ENCODE results near the gene WDR18.

Gene WDR18

GRCh38 chr19:1026783-1027649 is 42.9 kb downstream of the WDR18 start:
- DNase-seq (ENCODE audit: low spot score in 2 of 2) (peak in 1 of 2 donors; percentile 73), ATAC-seq (peak; percentile 31)
- Mint-ChIP-seq H3K4me3 (peak overlapping the region; percentile 94), H3K36me3 (peaks cover 34% of the 10 kb centered on the region), H3K27ac (peak overlapping the region; percentile 80), H3K4me1 (peaks cover 34% of the 10 kb centered on the region), H3K9me3 (no peaks in the 10 kb centered on the region)

DNA sequence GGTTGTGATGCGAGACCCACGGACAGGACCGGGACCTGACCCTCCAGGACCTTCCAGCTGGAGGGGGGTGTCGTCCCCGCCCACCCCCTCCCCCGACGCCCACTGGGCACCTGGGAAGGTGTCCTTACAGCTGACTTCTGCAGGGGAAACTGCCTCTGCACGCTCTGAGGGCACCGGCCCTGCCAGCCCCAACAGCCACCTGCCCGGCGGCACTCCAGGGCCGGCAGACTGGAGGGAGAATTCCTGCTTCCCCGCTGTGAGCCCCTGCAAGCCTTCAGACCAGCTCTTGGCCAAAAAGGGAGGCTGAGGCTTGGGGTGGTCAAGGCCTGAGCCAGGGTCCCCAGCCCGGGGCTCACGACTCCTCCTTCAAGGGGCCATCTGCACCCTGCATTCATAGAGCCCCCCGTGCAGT is 43.5 kb downstream of the WDR18 start:
- peaks cover 39% of the 10 kb centered on the region for H3K4me1 Mint-ChIP-seq
- H3K4me3 Mint-ChIP-seq = peak overlapping the region; percentile 94
- H3K27ac Mint-ChIP-seq = peak overlapping the region; percentile 80
- H3K36me3 Mint-ChIP-seq = peaks cover 40% of the 10 kb centered on the region
- no peaks in the 10 kb centered on the region for H3K9me3 Mint-ChIP-seq
- no peak for DNase-seq (ENCODE audit: low spot score in 2 of 2)
- ATAC-seq = peak; percentile 31

DNA sequence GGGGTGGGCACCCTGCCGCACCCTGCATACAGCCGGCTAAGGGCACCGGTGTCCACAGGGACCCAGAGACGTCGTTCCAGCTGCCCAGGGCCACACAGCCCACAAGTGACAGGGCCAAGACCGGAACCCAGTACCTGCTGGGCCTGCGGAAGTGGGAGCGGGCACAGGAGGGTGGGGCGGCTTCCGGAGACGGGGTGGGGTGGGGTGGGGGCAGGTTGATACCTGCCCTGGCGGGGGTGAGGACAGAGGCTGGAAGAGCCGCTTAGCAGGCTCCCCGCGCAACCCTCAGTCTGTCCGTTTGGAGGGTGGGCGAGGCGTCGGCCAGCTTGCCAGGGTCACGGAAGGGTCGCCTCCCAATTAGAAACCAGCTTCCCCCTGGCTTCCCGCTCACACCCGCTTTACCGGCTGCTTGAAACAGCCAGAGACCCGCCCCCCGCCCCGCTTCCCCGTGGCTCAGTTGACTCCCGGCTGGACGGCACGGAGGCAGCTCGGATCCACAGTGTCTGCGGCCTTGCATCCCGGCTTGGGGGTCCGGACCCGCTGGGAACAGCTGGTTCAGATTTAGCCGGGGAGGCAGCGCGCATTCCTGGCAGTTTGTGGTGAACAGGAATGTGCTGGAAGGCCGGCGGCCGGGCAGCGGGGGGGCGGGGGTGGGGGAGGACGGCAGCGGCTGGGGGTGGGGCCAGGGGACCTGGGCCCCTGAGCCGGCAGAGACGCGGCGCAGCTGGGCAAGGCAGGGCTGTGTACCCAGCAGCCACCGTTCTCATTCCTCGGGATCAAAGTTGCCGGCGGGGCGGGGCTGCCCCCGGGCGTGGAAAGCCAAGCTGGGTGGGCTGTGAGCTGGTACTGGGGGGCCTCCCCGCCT is 44.1 kb downstream of the WDR18 start:
- peak; percentile 61 for ATAC-seq
- H3K4me1 Mint-ChIP-seq = peaks cover 41% of the 10 kb centered on the region
- peak overlapping the region; percentile 94 for H3K4me3 Mint-ChIP-seq
- H3K27ac Mint-ChIP-seq = peak overlapping the region; percentile 54
- peak in 1 of 2 donors; percentile 73 for DNase-seq (ENCODE audit: low spot score in 2 of 2)
- H3K36me3 Mint-ChIP-seq = peaks cover 47% of the 10 kb centered on the region
- H3K9me3 Mint-ChIP-seq = no peaks in the 10 kb centered on the region

DNA sequence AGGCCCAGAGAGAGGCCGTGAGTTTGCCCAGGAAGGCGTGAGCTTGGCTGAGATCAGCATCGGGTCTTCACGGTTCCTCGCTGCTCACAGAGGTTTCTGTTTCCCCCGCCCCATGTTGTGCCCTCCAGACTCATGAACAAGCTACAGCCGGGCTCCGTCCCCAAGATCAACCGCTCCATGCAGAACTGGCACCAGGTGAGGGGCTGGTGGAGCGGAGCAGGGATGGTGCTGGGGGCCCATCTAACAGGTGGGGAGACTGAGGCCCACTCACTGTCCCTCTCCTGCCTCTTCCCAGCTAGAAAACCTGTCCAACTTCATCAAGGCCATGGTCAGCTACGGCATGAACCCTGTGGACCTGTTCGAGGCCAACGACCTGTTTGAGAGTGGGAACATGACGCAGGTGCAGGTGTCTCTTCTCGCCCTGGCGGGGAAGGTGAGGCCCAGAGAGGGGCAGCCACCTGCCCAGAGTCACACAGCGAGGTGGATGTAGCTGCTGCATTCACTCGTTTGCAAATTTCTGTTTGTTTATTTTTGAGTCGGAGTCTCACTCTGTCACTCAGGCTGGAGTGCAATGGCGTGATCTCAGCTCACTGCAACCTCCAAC is 48.2 kb downstream of the WDR18 start:
- no peak overlapping the region for H3K4me3 Mint-ChIP-seq
- ATAC-seq (no peak), DNase-seq (ENCODE audit: low spot score in 2 of 2) (no peak)
- no peak overlapping the region for H3K27ac Mint-ChIP-seq
- peaks cover 70% of the 10 kb centered on the region for H3K36me3 Mint-ChIP-seq
- H3K9me3 Mint-ChIP-seq = no peaks in the 10 kb centered on the region
- peaks cover 41% of the 10 kb centered on the region for H3K4me1 Mint-ChIP-seq

DNA sequence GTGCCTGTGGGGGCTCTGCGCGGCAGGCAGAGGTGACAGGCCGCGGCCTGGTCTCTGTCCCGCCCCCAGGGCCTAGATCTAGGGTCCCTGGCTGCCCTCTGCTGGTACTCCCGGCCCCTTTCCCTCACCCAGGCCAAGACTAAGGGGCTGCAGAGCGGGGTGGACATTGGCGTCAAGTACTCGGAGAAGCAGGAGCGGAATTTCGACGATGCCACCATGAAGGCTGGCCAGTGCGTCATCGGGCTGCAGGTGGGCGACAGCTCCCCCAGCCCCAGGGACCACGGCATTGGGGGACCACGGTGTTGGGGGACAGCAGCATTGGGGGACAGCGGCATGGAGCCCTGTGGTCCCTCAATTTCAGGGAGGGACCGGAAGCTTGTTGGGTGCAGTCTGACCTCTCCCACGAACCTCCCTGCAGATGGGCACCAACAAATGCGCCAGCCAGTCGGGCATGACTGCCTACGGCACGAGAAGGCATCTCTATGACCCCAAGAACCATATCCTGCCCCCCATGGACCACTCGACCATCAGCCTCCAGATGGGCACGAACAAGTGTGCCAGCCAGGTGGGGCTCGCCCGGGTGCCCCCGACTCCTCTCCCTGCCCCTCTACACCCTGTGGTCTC is 52.0 kb downstream of the WDR18 start:
- Mint-ChIP-seq H3K4me3 (no peak overlapping the region), H3K36me3 (peaks cover 84% of the 10 kb centered on the region)

DNA sequence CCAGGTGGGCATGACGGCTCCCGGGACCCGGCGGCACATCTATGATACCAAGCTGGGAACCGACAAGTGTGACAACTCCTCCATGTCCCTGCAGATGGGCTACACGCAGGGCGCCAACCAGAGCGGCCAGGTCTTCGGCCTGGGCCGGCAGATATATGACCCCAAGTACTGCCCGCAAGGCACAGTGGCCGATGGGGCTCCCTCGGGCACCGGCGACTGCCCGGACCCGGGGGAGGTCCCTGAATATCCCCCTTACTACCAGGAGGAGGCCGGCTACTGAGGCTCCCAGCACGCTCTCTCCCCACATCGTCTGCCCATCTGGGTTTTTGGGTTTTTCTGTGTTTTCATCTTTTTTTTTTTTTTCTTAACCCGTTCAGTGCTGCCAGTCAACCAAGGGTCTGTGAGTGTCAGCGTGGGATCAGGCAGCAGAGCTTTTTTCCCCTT is 53.5 kb downstream of the WDR18 start:
- H3K27ac Mint-ChIP-seq = peak overlapping the region; percentile 80
- ATAC-seq (no peak), DNase-seq (ENCODE audit: low spot score in 2 of 2) (no peak)
- no peaks in the 10 kb centered on the region for H3K9me3 Mint-ChIP-seq
- H3K4me1 Mint-ChIP-seq = peaks cover 62% of the 10 kb centered on the region
- peaks cover 69% of the 10 kb centered on the region for H3K36me3 Mint-ChIP-seq
- peak overlapping the region; percentile 85 for H3K4me3 Mint-ChIP-seq

More for the DNA sequence above, 52.0 kb downstream of the WDR18 start:
- Mint-ChIP-seq H3K9me3 (no peaks in the 10 kb centered on the region), H3K27ac (no peak overlapping the region), H3K4me1 (peaks cover 61% of the 10 kb centered on the region)
- DNase-seq (ENCODE audit: low spot score in 2 of 2) (no peak), ATAC-seq (no peak)

GRCh38 chr19:1038978-1039645 is 55.0 kb downstream of the WDR18 start:
- H3K27ac Mint-ChIP-seq = peak overlapping the region; percentile 26
- no peaks in the 10 kb centered on the region for H3K9me3 Mint-ChIP-seq
- H3K4me3 Mint-ChIP-seq = peak overlapping the region; percentile 85
- no peak for ATAC-seq
- H3K4me1 Mint-ChIP-seq = peaks cover 56% of the 10 kb centered on the region
- H3K36me3 Mint-ChIP-seq = peaks cover 58% of the 10 kb centered on the region
- no peak for DNase-seq (ENCODE audit: low spot score in 2 of 2)

GRCh38 chr19:1039646-1040475 is 55.7 kb downstream of the WDR18 start, which contains the start of gene ABCA7:
Gene ABCA7, plus strand, starts transcription at chr19:1040107. Its CDS starts 1,255 bp downstream, at chr19:1041362.
- peaks cover 58% of the 10 kb centered on the region for H3K36me3 Mint-ChIP-seq
- peaks cover 56% of the 10 kb centered on the region for H3K4me1 Mint-ChIP-seq
- DNase-seq (ENCODE audit: low spot score in 2 of 2) (peak; percentile 100), ATAC-seq (peak; percentile 95)
- peak within 1 kb of the TSS; percentile 85 for H3K4me3 Mint-ChIP-seq
- no peaks in the 10 kb centered on the region for H3K9me3 Mint-ChIP-seq
- peak within 1 kb of the TSS; percentile 70 for H3K27ac Mint-ChIP-seq

DNA sequence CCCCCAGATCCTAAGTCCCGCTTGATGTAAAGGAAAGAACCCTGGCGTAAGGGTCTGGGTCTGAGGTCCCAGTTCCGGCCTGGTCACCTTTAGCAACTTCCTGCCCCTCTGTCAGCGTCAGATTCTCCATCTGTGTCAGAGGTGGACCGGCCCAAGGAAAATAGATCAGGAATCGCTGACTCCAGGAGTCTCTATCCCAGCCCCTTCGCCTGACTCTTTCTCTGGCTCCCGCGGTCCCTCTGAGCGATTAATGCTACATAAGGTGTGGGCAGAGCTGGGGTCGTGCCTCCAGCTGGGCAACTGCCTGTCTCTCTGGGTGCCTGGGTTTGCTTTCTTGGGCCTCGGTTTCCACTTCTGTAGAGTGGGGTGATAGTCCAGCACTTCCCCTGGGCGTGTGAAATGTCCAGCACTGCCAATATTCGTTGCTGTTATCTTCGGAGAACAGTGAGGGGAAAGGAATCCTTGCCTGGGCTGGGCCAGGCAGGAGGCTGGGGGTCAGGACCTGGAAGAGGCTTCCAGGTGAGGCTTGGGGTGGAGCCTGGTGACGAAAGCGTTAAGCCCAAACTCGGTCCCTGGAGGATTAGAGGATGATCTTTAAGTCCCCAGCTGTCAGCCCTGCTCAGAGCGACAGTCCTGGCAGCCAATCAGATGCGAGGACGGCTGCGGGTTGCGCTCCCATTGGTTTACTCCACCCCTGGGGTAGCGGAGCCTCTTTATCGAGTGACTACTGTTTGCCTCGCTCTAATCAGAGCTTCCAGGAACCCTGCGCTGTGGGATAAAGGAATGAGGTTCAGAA is 56.5 kb downstream of the WDR18 start:
- Mint-ChIP-seq H3K4me1 (peaks cover 55% of the 10 kb centered on the region), H3K9me3 (no peaks in the 10 kb centered on the region), H3K27ac (peak overlapping the region; percentile 70), H3K4me3 (peak overlapping the region; percentile 85), H3K36me3 (peaks cover 50% of the 10 kb centered on the region)
- ATAC-seq (peak; percentile 78), DNase-seq (ENCODE audit: low spot score in 2 of 2) (peak; percentile 80 to 93)

- ATAC-seq (no peak), DNase-seq (ENCODE audit: low spot score in 2 of 2) (no peak)
- peak overlapping the region; percentile 85 for H3K4me3 Mint-ChIP-seq
- peaks cover 43% of the 10 kb centered on the region for H3K36me3 Mint-ChIP-seq
- H3K9me3 Mint-ChIP-seq = no peaks in the 10 kb centered on the region
- peaks cover 54% of the 10 kb centered on the region for H3K4me1 Mint-ChIP-seq
- H3K27ac Mint-ChIP-seq = peak overlapping the region; percentile 70
Measured at GRCh38 chr19:1041272-1041834, 57.2 kb downstream of the WDR18 start.

DNA sequence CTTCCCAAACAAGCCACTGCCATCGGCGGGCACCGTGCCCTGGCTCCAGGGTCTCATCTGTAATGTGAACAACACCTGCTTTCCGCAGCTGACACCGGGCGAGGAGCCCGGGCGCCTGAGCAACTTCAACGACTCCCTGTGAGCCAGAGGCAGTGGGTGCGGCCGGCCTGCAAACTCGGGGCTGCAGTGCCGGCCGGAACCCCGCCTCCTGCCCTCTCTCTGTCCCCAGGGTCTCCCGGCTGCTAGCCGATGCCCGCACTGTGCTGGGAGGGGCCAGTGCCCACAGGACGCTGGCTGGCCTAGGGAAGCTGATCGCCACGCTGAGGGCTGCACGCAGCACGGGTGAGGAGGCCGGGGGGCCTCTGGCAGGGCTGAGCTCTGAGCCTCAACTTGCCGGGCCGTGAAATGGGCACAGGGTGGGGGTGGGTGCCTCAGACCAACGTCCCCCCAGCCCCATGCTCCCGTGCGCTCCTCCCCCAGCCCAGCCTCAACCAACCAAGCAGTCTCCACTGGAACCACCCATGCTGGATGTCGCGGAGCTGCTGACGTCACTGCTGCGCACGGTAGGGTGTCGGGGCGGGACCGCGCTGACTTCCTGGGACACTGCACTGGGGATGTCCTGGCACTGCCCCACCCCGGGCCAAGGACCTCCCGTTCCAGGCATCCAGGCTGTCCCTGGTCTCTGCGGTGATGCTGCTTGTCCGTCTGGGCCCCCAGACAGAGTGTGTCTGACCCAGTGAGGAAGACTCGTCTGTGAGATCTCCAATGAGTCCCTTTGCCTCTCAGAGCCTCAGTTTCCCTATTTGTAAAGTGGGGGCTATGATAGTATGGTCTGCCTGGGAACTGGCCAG is 57.9 kb downstream of the WDR18 start:
- ATAC-seq (no peak), DNase-seq (ENCODE audit: low spot score in 2 of 2) (no peak)
- H3K4me1 Mint-ChIP-seq = peaks cover 49% of the 10 kb centered on the region
- H3K27ac Mint-ChIP-seq = no peak overlapping the region
- peaks cover 36% of the 10 kb centered on the region for H3K36me3 Mint-ChIP-seq
- H3K4me3 Mint-ChIP-seq = peak overlapping the region; percentile 85
- no peaks in the 10 kb centered on the region for H3K9me3 Mint-ChIP-seq
